ENCODE results near the gene SETD4. TPM values are rescaled to one million over a fixed set of nuclear protein-coding genes. Genes with fewer than 3 reads are reported as not detected.

The SETD4 gene
- total and polyA plus RNA-seq, 2 donors (not counting 1 experiment from before 2014, with no cell fraction given) = 10.7 to 17.2 TPM

DNA sequence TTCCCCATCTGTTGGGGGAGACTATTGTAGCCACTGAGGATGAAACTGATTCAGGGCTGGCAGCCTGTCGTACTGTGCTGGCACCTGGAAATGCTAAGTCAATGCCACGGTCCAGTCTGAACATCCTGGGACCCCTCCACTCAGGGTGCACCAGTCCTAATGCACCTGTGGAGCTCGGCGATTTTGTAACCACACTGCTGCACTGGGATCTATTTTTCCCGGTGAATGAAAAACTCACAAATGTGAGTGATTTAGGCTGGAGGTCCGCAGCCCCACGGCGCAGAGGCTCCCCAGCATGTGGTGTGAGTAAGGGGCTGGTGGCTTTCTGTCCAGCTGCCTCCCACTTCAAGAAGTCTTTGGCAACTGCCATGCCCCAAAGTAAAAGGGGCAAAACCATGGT, 35.5 kb downstream of the SETD4 start:
- no peak for DNase-seq (ENCODE audit: low read depth in 2 of 2)

GRCh38 chr21:36023092-36023480, 37.2 kb downstream of the SETD4 start:
- Histone ChIP-seq H3K9ac (ENCODE audit: insufficient read depth, low read length) (no peak overlapping the region), H4K20me1 (ENCODE audit: control insufficient read depth, extremely low read depth, insufficient read depth, low read length) (no peaks in the 10 kb centered on the region), H3K36me3 (ENCODE audit: control insufficient read depth, insufficient read depth, low read length) (no peaks in the 10 kb centered on the region), H3K27ac (ENCODE audit: insufficient read depth, low read length) (peak overlapping the region; percentile 16), H3K4me1 (ENCODE audit: control insufficient read depth, extremely low read depth, insufficient read depth, low read length) (peaks cover 8% of the 10 kb centered on the region), H3K4me3 (replicated peaks in 1 of 4; ENCODE audit: control extremely low read depth in 1 of 4, insufficient read depth in 1 of 4, low read depth in 3 of 4, low read length in 4 of 4) (no peak overlapping the region), H3K9me3 (ENCODE audit: control insufficient read depth, insufficient read depth, low read depth, low read length) (no peaks in the 10 kb centered on the region), H3K79me2 (ENCODE audit: control insufficient read depth, insufficient read depth, low read length) (no peaks in the 10 kb centered on the region), H2AFZ (ENCODE audit: low read length) (no peak overlapping the region), H3K4me2 (ENCODE audit: extremely low read depth, insufficient read depth, low read length) (peak overlapping the region; percentile 1), H3K27me3 (ENCODE audit: control insufficient read depth, insufficient read depth, low read length) (no peaks in the 10 kb centered on the region)
- no peak for TF ChIP-seq EZH2 (IDR thresholded peaks at IDR 0.05; ENCODE audit: low read length, missing control alignments)
- TF ChIP-seq, protein P1, sequence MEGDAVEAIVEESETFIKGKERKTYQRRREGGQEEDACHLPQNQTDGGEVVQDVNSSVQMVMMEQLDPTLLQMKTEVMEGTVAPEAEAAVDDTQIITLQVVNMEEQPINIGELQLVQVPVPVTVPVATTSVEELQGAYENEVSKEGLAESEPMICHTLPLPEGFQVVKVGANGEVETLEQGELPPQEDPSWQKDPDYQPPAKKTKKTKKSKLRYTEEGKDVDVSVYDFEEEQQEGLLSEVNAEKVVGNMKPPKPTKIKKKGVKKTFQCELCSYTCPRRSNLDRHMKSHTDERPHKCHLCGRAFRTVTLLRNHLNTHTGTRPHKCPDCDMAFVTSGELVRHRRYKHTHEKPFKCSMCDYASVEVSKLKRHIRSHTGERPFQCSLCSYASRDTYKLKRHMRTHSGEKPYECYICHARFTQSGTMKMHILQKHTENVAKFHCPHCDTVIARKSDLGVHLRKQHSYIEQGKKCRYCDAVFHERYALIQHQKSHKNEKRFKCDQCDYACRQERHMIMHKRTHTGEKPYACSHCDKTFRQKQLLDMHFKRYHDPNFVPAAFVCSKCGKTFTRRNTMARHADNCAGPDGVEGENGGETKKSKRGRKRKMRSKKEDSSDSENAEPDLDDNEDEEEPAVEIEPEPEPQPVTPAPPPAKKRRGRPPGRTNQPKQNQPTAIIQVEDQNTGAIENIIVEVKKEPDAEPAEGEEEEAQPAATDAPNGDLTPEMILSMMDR (conservative IDR thresholded peaks at IDR 0.05 in 1 of 2, IDR thresholded peaks at IDR 0.05 in 1 of 2; ENCODE audit: low read depth in 1 of 2, low read length in 2 of 2) = no peak
- peak in 1 of 2 donors; percentile 34 for DNase-seq (ENCODE audit: low read depth in 2 of 2)

More for the DNA sequence above, 35.5 kb downstream of the SETD4 start:
- no peaks in the 10 kb centered on the region for H4K20me1 ChIP-seq (ENCODE audit: control insufficient read depth, extremely low read depth, insufficient read depth, low read length)
- no peak overlapping the region for H3K9ac ChIP-seq (ENCODE audit: insufficient read depth, low read length)
- no peak overlapping the region for H2AFZ ChIP-seq (ENCODE audit: low read length)
- H3K27ac ChIP-seq (ENCODE audit: insufficient read depth, low read length) = no peak overlapping the region
- no peaks in the 10 kb centered on the region for H3K27me3 ChIP-seq (ENCODE audit: control insufficient read depth, insufficient read depth, low read length)
- no peak for TF ChIP-seq EZH2 (IDR thresholded peaks at IDR 0.05; ENCODE audit: low read length, missing control alignments)
- TF ChIP-seq, protein P1 (conservative IDR thresholded peaks at IDR 0.05 in 1 of 2, IDR thresholded peaks at IDR 0.05 in 1 of 2; ENCODE audit: low read depth in 1 of 2, low read length in 2 of 2) = no peak
- H3K36me3 ChIP-seq (ENCODE audit: control insufficient read depth, insufficient read depth, low read length) = no peaks in the 10 kb centered on the region
- H3K4me3 ChIP-seq (replicated peaks in 1 of 4; ENCODE audit: control extremely low read depth in 1 of 4, insufficient read depth in 1 of 4, low read depth in 3 of 4, low read length in 4 of 4) = no peak overlapping the region
- H3K4me1 ChIP-seq (ENCODE audit: control insufficient read depth, extremely low read depth, insufficient read depth, low read length) = peaks cover 10% of the 10 kb centered on the region
- no peaks in the 10 kb centered on the region for H3K9me3 ChIP-seq (ENCODE audit: control insufficient read depth, insufficient read depth, low read depth, low read length)
- H3K79me2 ChIP-seq (ENCODE audit: control insufficient read depth, insufficient read depth, low read length) = no peaks in the 10 kb centered on the region
- H3K4me2 ChIP-seq (ENCODE audit: extremely low read depth, insufficient read depth, low read length) = no peak overlapping the region

DNA sequence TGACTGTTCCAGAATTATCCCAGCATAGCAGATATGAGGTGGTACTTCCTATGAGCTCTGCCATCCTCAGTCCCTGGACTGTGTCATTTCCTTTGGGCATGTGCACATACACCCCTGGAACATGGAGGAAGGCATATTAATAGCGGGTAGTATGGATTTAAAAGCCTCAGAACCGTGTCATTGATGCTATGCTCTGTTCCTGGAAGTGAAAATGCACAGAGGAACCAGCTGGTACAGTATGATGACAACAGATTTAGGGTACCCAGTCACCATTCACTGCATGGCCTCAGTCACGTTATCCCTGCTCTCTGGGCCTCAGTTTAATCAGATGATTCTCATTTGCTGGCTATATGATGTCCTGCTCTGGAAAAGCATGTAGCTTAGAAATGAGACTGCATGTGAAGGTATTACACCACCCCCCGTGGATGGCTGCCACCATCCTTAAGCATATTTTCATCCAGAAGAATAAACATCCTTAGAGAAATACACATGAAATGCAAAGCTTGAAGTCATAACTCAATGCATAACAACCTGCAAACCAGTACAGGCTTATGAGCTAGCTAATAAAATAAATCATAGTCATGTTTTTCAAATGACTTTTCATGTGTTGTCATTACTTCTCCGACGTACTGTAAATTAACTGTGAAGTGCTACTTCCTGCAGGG, 37.8 kb downstream of the SETD4 start:
- H3K9me3 ChIP-seq (ENCODE audit: control insufficient read depth, insufficient read depth, low read depth, low read length) = no peaks in the 10 kb centered on the region

More for the DNA sequence above, 37.8 kb downstream of the SETD4 start:
- no peaks in the 10 kb centered on the region for H3K79me2 ChIP-seq (ENCODE audit: control insufficient read depth, insufficient read depth, low read length)
- no peaks in the 10 kb centered on the region for H4K20me1 ChIP-seq (ENCODE audit: control insufficient read depth, extremely low read depth, insufficient read depth, low read length)
- H3K4me2 ChIP-seq (ENCODE audit: extremely low read depth, insufficient read depth, low read length) = peak overlapping the region; percentile 1
- TF ChIP-seq, protein P1 (conservative IDR thresholded peaks at IDR 0.05 in 1 of 2, IDR thresholded peaks at IDR 0.05 in 1 of 2; ENCODE audit: low read depth in 1 of 2, low read length in 2 of 2) = no peak
- H2AFZ ChIP-seq (ENCODE audit: low read length) = peak overlapping the region; percentile 30
- no peak overlapping the region for H3K4me3 ChIP-seq (replicated peaks in 1 of 4; ENCODE audit: control extremely low read depth in 1 of 4, insufficient read depth in 1 of 4, low read depth in 3 of 4, low read length in 4 of 4)
- no peak overlapping the region for H3K9ac ChIP-seq (ENCODE audit: insufficient read depth, low read length)
- H3K27ac ChIP-seq (ENCODE audit: insufficient read depth, low read length) = peak overlapping the region; percentile 49
- no peaks in the 10 kb centered on the region for H3K27me3 ChIP-seq (ENCODE audit: control insufficient read depth, insufficient read depth, low read length)
- peaks cover 7% of the 10 kb centered on the region for H3K4me1 ChIP-seq (ENCODE audit: control insufficient read depth, extremely low read depth, insufficient read depth, low read length)
- peak in 1 of 2 donors; percentile 19 for DNase-seq (ENCODE audit: low read depth in 2 of 2)
- no peaks in the 10 kb centered on the region for H3K36me3 ChIP-seq (ENCODE audit: control insufficient read depth, insufficient read depth, low read length)
